Smooth muscle cell (in vitro differentiated cells): Measurements from ENCODE around the gene GLS. TPM values are rescaled to one million over a fixed set of nuclear protein-coding genes. Genes with fewer than 3 reads are reported as not detected.
"Not testable (repeated sequence)": the region's sequence is repeated elsewhere in the genome, so short reads cannot be mapped to it uniquely, and the experiment has no call there.

ENCODE experiments used
- DNase-seq: peaks from one replicate; lab custom pipeline; 2025; ENCODE audit not compliant: unreplicated experiment; lab: John Stamatoyannopoulos, UW
- H2AFZ ChIP-seq: fragments of 200-600 bp; sonication (generic); 2 replicates; pipeline ENCODE4 v1.6.0; 2016; ENCODE audit warnings: antibody characterized with exemption, low read depth, mild to moderate bottlenecking
- H3F3A ChIP-seq: fragments of 200-600 bp; sonication (generic); 2 replicates; pipeline ENCODE4 v1.6.0; 2017; ENCODE audit warnings: antibody characterized with exemption, low read depth
- H3K27ac ChIP-seq: fragments of 200-600 bp; sonication (generic); 2 replicates; pipeline ENCODE4 v1.5.1; 2016; ENCODE audit warnings: low read depth, mild to moderate bottlenecking
- H3K27me3 ChIP-seq: fragments of 200-600 bp; sonication (generic); 2 replicates; pipeline ENCODE4 v1.6.1; 2016; ENCODE audit warnings: low read depth, mild to moderate bottlenecking
- H3K36me3 ChIP-seq: fragments of 200-600 bp; sonication (generic); 2 replicates; pipeline ENCODE4 v1.5.1; 2016; ENCODE audit warnings: low read depth
- H3K4me1 ChIP-seq: fragments of 200-600 bp; sonication (generic); 2 replicates; pipeline ENCODE4 v1.5.1; 2016; ENCODE audit warnings: low read depth
- H3K4me2 ChIP-seq: fragments of 200-600 bp; sonication (generic); 2 replicates; pipeline ENCODE4 v1.6.0; 2016; ENCODE audit warnings: mild to moderate bottlenecking
- H3K4me3 ChIP-seq: fragments of 200-600 bp; sonication (generic); 2 replicates; pipeline ENCODE4 v1.5.1; 2016; ENCODE audit warnings: mild to moderate bottlenecking
- H3K79me2 ChIP-seq: fragments of 200-600 bp; sonication (generic); 2 replicates; pipeline ENCODE4 v1.6.0; 2016; ENCODE audit warnings: low read depth, mild to moderate bottlenecking
- H3K9ac ChIP-seq: fragments of 200-600 bp; sonication (generic); 2 replicates; pipeline ENCODE4 v1.6.0; 2016; ENCODE audit warnings: low read depth
- H3K9me3 ChIP-seq: fragments of 200-600 bp; sonication (generic); replicated peaks from 2 replicates; pipeline ENCODE4 v1.5.1; 2016; ENCODE audit warnings: low read depth
- H4K20me1 ChIP-seq: fragments of 200-600 bp; sonication (generic); 2 replicates; pipeline ENCODE4 v1.6.0; 2016; ENCODE audit warnings: low read depth
- WGBS: methylation state at CpG from one replicate; pipeline ENCODE4 v1.1.7; 2016; ENCODE audit warnings: low lambda C conversion rate; 5-methylcytosine and 5-hydroxymethylcytosine counted together
- polyA plus RNA-seq: library from polyadenylated mRNA; unstranded; fragments of >200 nt; fragmentation: Nextera tagmentation; extraction: Ambion mirVana; gene quantifications from 2 replicates; pipeline ENCODE4 v1.2.1, GENCODE V29; 2016
- total RNA-seq: library from RNA; depleted of rRNA; stranded (reverse); fragments of >200 nt; gene quantifications from 2 replicates; pipeline ENCODE4 v1.2.3, GENCODE V29; 2014
- TF ChIP-seq, protein P1 (sequence below): fragments of 200-600 bp; sonication (generic); IDR thresholded peaks from 2 replicates; pipeline ENCODE4 v1.5.1; 2017; ENCODE audit warnings: borderline replicate concordance, mild to moderate bottlenecking, antibody characterized with exemption; ENCODE audit not compliant: insufficient read depth, poor library complexity, severe bottlenecking

Gene GLS
- total and polyA plus RNA-seq, 2 experiments from 2014 or later: 76.2 to 454 TPM

DNA sequence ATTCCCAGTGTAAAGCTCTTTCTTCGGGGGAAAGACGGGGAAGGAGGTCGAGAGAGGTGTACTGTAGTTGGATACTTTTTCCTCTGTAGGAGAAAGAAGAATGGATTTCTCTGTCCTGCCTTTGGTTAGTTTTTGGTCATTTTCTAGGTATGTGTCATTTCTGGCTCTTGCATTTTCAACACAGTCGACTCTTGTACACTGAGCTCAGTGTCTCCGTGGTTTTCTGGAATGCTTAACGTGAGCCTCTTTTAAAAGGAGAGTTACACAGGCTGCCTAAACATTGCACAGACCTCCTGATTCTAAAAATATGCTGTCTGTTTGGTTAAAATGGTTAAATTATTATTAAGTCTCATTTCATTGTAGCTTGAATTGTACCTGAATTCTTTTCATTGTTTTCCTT lies 21.8 kb upstream of the GLS start:
- TF ChIP-seq, protein P1, sequence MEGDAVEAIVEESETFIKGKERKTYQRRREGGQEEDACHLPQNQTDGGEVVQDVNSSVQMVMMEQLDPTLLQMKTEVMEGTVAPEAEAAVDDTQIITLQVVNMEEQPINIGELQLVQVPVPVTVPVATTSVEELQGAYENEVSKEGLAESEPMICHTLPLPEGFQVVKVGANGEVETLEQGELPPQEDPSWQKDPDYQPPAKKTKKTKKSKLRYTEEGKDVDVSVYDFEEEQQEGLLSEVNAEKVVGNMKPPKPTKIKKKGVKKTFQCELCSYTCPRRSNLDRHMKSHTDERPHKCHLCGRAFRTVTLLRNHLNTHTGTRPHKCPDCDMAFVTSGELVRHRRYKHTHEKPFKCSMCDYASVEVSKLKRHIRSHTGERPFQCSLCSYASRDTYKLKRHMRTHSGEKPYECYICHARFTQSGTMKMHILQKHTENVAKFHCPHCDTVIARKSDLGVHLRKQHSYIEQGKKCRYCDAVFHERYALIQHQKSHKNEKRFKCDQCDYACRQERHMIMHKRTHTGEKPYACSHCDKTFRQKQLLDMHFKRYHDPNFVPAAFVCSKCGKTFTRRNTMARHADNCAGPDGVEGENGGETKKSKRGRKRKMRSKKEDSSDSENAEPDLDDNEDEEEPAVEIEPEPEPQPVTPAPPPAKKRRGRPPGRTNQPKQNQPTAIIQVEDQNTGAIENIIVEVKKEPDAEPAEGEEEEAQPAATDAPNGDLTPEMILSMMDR: no peak
- Histone ChIP-seq H3K4me1 (peaks cover 31% of the 10 kb centered on the region), H3K27me3 (no peaks in the 10 kb centered on the region), H3K9ac (peak overlapping the region; percentile 74), H3K27ac (peak overlapping the region; percentile 94), H3K4me3 (peak overlapping the region; percentile 20), H3K36me3 (no peaks in the 10 kb centered on the region), H3K4me2 (peak overlapping the region; percentile 82), H4K20me1 (no peaks in the 10 kb centered on the region), H3K9me3 (no peaks in the 10 kb centered on the region), H2AFZ (no peak overlapping the region), H3K79me2 (no peaks in the 10 kb centered on the region), H3F3A (peaks cover 29% of the 10 kb centered on the region)
- no peak for DNase-seq
- WGBS: 18% methylated on average over 6 of the region's 6 CpGs

DNA sequence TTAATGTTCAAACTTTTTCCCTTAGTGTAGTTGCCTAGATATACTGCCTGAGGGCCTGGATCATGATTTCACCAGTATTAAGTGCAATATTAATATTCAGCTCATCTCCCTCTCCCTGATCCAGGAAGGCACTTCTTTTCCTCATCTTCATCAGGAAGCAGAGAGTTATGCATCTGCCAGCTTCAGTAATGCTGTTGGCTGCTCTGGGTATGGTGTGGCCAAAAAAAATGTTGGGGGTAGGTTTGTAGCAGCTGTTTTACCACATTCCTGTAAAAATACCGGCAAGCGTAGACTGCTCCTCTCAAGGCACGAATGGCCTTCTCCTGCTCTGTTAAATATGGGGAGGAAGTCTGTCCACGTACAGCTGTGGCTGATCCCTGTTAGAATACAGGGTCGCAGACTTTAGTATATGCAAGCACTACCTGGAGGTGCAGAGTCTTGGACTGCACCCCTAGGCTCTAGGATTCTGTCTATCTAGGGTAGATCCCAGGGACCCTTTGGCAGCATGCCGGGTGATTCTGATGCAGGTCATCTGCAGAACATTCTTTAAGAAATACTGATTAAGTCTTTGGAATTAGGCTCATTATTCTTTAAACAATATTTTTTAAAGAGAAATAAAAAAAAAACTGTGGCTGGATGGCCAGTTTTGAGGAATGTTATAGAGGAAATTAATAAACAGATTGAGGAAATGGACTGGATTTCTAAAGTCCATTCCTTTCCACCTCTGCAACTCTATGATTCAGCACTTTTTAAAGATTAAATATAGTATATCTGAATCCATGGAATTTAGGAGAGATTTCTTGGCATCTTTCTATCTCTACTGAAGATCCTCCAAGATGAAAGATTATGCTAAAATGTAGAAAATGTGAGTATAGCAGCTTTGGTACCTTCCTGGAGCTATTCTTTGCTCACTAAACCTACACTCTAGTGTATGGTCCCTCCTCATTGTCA lies 21.0 kb upstream of the GLS start:
- TF ChIP-seq, protein P1: no peak
- Histone ChIP-seq H3K4me1 (peaks cover 36% of the 10 kb centered on the region), H2AFZ (no peak overlapping the region), H3K4me2 (peak overlapping the region; percentile 82), H3K9ac (peak overlapping the region; percentile 74), H3K27me3 (no peaks in the 10 kb centered on the region), H3F3A (peaks cover 33% of the 10 kb centered on the region), H3K36me3 (no peaks in the 10 kb centered on the region), H3K4me3 (peak overlapping the region; percentile 20), H4K20me1 (no peaks in the 10 kb centered on the region), H3K79me2 (no peaks in the 10 kb centered on the region), H3K27ac (peak overlapping the region; percentile 94), H3K9me3 (no peaks in the 10 kb centered on the region)
- no peak for DNase-seq
- 16% methylated on average over 6 of the region's 6 CpGs for WGBS

DNA sequence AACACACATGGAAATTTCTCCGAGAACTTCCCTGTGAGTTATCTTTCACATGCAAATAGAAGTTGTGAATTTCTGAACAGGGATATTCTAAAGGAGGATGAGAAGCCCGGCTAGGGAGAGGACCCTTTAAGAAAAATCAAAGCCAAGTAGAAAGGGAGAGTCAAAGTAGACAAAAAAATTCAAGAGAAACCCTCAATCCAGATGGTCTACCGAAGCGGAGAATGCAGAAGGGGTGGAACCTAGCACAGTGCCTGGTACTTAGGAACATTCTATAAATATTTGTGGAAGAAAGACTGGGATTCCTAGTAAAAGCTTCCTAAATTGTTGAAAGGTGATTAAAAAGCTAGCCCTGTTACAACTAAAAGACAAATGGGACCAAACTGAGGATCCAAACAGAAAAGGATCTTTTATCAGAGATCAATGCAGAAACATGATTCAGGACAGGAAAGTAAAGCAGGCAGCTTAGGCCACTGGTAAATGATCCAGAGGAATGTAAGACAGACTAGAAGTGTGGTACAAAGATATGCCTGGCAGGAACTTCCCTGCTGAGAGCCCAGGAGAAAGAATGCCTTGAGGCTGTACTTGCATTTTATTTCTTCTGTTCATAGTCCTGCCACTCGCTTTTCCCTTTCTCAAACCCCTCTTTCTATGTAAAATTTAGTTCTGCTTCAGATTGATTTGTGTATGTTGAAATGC lies 19.5 kb upstream of the GLS start:
- Histone ChIP-seq H3K9ac (no peak overlapping the region), H3K4me3 (no peak overlapping the region), H3K4me1 (peaks cover 36% of the 10 kb centered on the region), H3K27me3 (no peaks in the 10 kb centered on the region), H3K27ac (peak overlapping the region; percentile 94), H2AFZ (no peak overlapping the region), H3K9me3 (no peaks in the 10 kb centered on the region), H3K4me2 (peak overlapping the region; percentile 82), H3F3A (peaks cover 39% of the 10 kb centered on the region), H3K79me2 (no peaks in the 10 kb centered on the region), H3K36me3 (no peaks in the 10 kb centered on the region), H4K20me1 (no peaks in the 10 kb centered on the region)
- WGBS: 38% methylated on average over 5 of the region's 5 CpGs
- TF ChIP-seq, protein P1: no peak
- DNase-seq: no peak

DNA sequence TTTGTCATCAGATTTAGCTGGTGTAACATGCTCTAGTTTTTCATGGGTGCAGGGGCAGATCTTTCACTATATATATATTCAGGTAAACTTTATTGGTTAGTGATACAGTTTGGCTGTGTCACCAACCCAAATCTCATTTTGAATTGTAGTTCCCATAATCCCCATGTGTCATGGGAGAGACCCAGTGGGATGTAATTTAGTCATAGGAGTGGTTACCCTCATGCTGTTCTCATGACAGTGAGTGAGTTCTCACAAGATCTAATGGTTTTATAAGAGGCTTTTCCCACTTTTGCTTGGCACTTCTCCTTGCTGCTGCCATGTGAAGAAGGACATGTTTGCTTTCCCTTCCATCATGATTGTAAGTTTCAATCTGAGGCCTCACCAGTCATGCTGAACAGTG lies 18.5 kb upstream of the GLS start:
- peak overlapping the region; percentile 73 for H3K4me2 ChIP-seq
- H2AFZ ChIP-seq, H3K27me3 ChIP-seq, H3K79me2 ChIP-seq, DNase-seq, H3K36me3 ChIP-seq, H4K20me1 ChIP-seq, H3K9ac ChIP-seq, H3K4me3 ChIP-seq, H3K9me3 ChIP-seq: not testable (repeated sequence)
- H3F3A ChIP-seq: peaks cover 42% of the 10 kb centered on the region
- peaks cover 36% of the 10 kb centered on the region for H3K4me1 ChIP-seq
- H3K27ac ChIP-seq: peak overlapping the region; percentile 94
